Stimulated activated CD4-positive, alpha-beta T cell treated with anti-CD3 and anti-CD28 coated beads, Interleukin-1b, Interleukin-23, amount 100 ng/mL, for 48 hours (primary cell): ENCODE data around the gene GRHL3.

Source experiments
- DNase-seq: peaks from one replicate; pipeline ENCODE4 v3.0.0-alpha.2; 2020

The GRHL3 gene

DNA sequence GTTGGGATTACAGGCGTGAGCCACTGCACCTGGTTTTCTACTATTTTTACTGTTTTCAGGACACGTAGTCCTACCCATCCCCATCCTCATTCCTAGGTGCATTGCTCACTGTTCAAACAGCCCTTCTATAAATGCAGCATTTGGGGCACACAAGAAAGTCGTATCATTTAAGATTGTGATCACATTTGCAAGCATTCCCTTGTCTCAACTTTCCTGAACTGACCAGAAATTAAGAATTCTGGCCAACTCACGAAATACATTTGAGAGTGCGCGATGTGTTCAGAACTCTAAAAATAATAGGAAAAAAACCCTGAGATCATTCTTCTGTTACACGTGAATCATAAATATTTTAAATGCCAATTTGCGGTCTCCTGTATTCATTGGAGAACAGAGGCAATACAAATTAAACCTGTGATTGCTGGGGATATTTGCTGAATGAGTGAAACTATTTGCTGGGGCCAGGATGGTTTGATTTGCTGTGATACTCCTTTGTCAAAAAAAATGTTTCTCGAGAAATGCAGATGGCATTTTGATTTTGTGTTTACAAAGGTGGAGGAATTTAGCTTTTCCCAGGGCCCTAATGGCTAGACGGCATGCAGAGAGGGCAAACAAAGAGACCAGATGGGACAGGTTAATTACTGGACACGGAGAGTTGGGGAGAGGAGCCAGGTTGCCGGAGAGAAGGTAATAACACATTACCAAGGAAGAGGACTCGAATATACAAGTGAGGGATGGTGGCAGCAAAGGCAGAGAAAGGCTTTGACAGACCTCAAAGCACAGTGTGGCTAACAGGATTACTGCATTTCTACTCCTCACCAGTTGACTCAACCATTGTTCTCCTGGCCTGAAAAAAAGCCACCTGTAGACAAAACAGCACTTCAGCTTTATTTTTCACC, 56.0 kb downstream of the GRHL3 start:
- no peak for DNase-seq

DNA sequence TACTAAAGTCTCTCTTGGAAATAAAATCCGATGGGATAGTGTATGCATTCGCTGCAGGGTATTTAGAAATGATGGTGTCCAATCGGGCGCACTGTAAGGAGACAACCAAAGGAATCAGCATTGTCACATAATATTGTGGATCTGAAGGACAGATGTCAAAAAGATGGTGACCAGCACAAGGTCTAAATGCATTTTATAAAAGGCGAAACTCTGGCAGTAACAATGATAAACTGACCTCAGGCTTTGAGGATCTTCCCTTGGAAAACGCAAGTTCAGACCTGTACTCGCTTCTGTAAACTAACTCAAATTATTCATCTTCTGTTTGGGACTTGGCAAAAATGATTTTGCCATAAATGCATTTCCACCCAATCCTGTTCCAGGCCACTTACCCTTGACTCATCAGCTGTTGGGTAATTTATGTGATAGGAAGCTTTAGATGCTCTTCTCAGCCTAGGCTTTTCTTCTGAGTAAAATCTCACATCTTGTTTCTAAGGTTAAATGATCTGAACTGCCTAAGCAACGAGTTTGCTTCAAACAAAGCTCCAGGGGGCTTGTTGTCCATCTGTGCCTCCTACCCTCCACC, 60.7 kb downstream of the GRHL3 start:
- DNase-seq: no peak

- DNase-seq: no peak
These were observed 61.4 kb downstream of the GRHL3 start for GRCh38 chr1:24380508-24380907.

DNA sequence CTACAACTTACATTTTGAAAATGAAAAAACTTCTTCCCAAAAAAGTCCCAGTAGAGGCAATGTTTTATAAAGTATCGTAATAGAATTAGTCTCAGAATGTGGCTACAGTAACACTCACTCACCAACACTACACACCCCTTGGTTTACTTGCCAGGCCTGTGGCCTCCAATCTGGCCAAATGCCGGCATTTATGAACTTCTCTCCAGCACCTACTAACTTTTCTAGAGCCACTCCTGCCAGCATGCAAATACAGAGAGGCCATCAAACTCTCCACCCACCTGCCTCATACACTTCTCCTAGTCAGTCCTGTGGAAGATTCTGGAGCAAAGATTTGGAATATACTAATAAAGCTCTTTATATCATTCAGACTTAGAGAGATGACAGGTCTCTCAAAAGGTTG, 62.1 kb downstream of the GRHL3 start:
- no peak for DNase-seq

DNA sequence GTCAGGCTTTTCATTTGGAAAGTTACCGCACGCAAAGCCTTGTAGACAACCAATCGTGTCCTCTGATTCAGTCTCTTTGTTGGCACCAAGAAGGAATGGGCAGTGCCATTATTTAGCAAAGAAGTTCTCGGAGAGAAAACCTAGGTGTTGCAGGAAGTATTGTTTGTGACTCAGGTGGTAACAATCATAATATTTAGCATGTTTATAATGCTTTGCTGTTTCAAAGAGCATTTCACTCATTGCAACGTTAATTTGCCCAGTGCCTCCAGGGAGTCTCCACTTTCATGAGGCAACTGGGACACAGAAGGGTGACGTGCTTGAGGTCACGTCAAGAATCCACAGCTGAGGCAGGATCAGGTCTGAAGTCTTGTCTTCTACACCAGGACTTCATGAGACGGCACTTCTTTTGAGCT, 63.0 kb downstream of the GRHL3 start:
- no peak for DNase-seq

DNA sequence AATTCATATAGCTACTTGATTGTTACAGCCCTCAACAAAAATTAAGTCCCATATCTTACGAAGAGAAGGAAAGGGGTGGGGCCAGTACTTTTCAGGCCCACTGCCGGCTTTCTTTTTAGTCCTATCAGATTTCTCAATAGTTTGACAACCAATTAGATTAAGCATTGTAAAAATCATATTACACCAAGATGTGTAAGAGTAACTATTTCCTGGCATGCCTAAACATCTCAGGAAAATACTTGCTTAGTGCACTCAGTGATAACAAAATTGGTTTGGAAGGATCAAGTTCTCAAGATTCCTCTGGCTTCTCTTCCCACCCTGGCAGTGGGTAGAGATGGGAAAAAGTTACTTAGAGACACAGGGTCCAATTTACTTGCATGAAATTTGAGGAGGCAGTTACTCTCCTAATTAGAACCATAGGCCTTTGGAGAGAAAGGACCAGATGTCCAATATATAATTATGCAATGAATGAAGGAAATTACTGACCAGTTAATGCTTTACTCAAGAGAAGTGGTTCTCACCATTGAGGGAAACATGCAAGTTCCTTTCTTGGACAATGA, 64.3 kb downstream of the GRHL3 start:
- no peak for DNase-seq

DNA sequence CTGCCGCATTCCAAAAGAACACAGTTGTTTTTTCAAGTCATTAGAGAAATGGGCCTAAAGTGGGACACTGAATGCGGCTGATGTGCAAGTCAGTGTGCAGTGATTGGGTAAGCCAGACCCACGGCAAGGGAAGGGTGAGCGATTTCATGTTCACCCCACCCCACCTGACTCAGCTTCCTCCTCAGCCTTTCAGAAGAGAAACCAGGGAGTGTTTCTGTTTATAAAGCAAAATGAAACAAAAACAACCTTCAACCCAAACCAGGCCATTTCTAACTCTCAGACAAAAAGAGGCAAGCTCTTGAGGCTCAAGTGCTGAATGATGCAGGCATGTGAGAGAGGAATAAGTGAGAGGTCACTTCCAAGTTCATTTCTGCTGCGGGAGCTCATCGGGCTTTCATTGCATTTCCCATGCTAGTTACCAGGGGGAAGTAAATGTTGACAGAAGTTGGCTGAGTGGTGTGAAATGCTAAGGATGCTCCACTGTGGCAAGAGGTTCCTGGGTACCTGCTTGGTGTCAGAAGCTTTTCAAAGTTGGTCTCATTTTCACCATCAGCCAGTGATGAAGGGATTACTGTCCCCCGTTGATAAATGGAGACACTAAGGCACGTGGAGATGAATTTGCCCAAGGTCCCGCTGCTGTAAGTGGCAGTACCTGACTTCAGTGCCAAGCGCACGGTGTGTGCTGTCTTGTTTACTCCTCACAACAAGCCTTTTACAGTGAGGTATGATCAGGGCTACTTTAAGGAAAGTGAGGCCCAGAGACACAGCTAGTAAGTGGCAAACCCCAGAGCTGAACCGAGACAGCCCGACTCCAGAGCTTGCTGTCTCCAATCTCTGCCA, 65.3 kb downstream of the GRHL3 start:
- DNase-seq: peak; percentile 68

- peak; percentile 39 for DNase-seq
These were observed 66.2 kb downstream of the GRHL3 start for GRCh38 chr1:24385160-24385940.

GRCh38 chr1:24386241-24386640, 67.1 kb downstream of the GRHL3 start:
- no peak for DNase-seq

GRCh38 chr1:24386931-24387330, 67.8 kb downstream of the GRHL3 start:
- DNase-seq: no peak

- DNase-seq: no peak
These were observed 68.5 kb downstream of the GRHL3 start for GRCh38 chr1:24387636-24388175.

GRCh38 chr1:24388331-24388885, 69.3 kb downstream of the GRHL3 start:
- DNase-seq: no peak

GRCh38 chr1:24389231-24389678, 70.1 kb downstream of the GRHL3 start:
- no peak for DNase-seq

DNA sequence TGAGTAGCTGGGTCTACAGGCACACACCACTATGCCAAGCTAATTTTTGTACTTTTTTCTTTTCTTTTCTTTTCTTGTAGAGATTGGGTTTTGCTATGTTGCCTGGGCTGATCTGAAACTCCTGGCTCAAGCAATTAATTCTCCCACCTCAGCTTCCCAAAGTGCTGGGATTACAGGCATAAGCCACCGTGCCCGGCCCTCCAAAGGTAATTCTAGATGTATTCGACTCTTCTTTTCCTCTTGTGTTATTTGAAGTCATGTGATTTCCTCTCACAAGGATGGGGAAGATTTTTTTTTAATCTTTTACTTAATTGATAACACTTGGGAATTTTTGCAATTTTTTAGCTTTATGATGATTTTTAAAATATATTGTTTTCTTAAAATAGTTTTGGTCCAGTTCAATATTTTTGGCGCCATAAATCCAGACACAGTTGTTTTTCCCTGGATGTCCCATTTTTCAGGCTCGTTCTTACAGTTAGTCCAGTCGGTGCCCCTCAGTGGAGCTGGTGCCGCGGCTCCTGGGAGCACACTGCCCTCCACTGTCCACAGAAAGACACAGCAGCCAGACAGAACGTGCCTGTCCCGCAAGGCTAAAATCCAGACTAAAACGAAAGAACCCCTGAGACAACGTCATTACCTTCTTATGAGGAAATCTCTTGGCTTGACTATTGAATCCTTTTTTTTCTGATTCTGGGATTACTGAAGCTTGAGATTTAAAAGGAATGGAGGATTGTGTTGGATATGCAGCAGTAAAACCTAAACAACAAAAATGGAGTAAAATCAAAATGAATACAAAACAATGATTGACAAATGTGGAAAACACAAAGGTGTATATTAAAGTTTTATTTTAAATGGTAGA, 72.0 kb downstream of the GRHL3 start:
- DNase-seq: peak; percentile 72

GRCh38 chr1:24391882-24392603, 72.9 kb downstream of the GRHL3 start:
- peak; percentile 68 for DNase-seq

DNA sequence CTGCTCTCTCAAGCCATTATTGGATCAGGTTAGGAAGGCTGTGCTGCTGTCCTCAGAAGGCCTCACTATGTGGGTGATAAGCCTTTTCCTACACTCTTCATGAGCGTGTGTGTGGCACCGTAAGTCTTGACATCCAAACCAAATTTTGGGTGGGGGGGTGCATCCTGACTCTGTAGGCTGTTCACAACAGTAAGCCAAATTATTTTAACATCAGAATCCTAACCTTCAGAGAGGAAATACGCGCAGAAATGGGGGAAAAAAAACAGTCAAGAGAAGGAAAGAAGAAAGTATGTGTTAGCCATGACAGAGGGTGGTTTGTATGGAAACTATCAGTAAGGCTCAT, 73.4 kb downstream of the GRHL3 start:
- DNase-seq: no peak

DNA sequence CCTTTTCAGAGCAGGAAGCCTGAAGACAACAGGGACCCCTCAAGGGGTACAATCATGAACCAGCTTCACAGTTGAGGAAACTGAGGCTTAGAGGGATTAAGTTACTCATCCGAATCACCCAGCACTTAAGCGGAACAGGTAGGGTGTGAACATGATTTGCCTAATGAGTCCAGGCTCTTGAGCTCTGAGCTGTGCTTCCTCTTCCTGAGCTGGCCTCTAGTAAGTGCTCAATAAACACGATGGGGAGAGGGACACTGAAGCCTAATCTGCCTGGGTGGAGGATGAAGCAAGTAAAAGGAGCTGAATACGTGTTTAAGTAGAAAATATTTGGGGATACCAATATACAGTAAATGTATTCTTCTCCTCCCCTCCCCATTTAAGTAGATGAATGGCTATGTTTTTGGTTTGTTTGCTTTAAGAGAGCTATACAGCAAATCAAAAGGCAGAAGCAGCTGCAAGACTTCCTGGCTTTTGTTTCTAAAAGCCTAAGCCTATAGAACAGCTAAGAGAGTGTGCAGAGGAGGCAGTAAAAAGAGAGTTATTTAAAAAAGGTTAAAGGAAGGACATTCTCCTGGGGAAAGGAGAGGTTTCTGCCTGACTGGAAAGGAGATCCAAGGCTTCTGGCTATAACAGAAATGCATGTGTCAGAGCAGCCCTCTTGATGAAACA, 74.0 kb downstream of the GRHL3 start:
- DNase-seq: no peak

DNA sequence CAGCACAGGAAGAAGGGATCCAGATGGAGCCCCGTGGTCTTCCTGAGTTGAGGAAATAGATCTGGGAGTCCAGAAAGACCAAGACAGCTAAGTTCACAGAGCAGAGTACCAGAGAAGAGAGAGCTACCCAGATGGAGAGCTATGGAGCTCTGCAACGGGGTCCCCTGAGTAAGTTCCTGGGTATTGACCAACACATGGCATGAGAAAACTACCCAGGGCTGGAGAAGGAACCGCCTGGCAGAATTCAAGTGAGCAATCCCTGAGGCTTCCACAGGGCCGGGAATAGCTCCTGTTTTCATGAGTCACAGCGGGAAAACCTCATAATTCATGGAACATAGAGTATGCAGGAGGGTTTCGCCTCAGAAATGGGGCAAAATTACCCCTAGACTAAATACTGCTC, 74.7 kb downstream of the GRHL3 start:
- no peak for DNase-seq

- DNase-seq: no peak
These were observed 80.9 kb downstream of the GRHL3 start for GRCh38 chr1:24400065-24400464.

GRCh38 chr1:24403806-24404205, 84.6 kb downstream of the GRHL3 start:
- DNase-seq: no peak
